HL-60 (cell line): ENCODE results near the gene POP4.

Experiments
- GABPA ChIP-seq: IDR thresholded peaks from 2 replicates; pipeline ENCODE4 v1.6.1; 2012; ENCODE audit warnings: low read depth
- POLR2AphosphoS5 ChIP-seq: IDR thresholded peaks from 2 replicates; pipeline ENCODE4 v1.6.1; 2012; ENCODE audit warnings: low read depth
- SPI1 ChIP-seq: IDR thresholded peaks from 2 replicates; pipeline ENCODE4 v1.6.1; 2012; ENCODE audit warnings: low read depth, mild to moderate bottlenecking, borderline replicate concordance
- TF ChIP-seq, protein P1 (sequence below): IDR thresholded peaks from one replicate; pipeline ENCODE4 v1.5.1; 2011; ENCODE audit warnings: low read length, control low read depth, inconsistent platforms; ENCODE audit not compliant: insufficient read depth
- TF ChIP-seq, protein P2 (sequence below): IDR thresholded peaks from 2 replicates; pipeline ENCODE4 v1.6.1; 2012; ENCODE audit warnings: low read depth; ENCODE audit not compliant: insufficient replicate concordance

- TF ChIP-seq, protein P1, sequence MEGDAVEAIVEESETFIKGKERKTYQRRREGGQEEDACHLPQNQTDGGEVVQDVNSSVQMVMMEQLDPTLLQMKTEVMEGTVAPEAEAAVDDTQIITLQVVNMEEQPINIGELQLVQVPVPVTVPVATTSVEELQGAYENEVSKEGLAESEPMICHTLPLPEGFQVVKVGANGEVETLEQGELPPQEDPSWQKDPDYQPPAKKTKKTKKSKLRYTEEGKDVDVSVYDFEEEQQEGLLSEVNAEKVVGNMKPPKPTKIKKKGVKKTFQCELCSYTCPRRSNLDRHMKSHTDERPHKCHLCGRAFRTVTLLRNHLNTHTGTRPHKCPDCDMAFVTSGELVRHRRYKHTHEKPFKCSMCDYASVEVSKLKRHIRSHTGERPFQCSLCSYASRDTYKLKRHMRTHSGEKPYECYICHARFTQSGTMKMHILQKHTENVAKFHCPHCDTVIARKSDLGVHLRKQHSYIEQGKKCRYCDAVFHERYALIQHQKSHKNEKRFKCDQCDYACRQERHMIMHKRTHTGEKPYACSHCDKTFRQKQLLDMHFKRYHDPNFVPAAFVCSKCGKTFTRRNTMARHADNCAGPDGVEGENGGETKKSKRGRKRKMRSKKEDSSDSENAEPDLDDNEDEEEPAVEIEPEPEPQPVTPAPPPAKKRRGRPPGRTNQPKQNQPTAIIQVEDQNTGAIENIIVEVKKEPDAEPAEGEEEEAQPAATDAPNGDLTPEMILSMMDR, result no peak
- TF ChIP-seq SPI1 (no peak), GABPA (no peak), POLR2AphosphoS5 (no peak)
- TF ChIP-seq, protein P2, sequence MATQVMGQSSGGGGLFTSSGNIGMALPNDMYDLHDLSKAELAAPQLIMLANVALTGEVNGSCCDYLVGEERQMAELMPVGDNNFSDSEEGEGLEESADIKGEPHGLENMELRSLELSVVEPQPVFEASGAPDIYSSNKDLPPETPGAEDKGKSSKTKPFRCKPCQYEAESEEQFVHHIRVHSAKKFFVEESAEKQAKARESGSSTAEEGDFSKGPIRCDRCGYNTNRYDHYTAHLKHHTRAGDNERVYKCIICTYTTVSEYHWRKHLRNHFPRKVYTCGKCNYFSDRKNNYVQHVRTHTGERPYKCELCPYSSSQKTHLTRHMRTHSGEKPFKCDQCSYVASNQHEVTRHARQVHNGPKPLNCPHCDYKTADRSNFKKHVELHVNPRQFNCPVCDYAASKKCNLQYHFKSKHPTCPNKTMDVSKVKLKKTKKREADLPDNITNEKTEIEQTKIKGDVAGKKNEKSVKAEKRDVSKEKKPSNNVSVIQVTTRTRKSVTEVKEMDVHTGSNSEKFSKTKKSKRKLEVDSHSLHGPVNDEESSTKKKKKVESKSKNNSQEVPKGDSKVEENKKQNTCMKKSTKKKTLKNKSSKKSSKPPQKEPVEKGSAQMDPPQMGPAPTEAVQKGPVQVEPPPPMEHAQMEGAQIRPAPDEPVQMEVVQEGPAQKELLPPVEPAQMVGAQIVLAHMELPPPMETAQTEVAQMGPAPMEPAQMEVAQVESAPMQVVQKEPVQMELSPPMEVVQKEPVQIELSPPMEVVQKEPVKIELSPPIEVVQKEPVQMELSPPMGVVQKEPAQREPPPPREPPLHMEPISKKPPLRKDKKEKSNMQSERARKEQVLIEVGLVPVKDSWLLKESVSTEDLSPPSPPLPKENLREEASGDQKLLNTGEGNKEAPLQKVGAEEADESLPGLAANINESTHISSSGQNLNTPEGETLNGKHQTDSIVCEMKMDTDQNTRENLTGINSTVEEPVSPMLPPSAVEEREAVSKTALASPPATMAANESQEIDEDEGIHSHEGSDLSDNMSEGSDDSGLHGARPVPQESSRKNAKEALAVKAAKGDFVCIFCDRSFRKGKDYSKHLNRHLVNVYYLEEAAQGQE, result no peak
These were observed 38.1 kb downstream of the POP4 start for GRCh38 chr19:29644210-29644609.
